SK-N-SH treated with all-trans-retinoic acid at 6 μM for 48 hours (cell line): ENCODE data around the gene FNDC3B.

Experiments
- ARNTL ChIP-seq: fragments of 450-650 bp; formaldehyde crosslinking; IDR thresholded peaks from 2 replicates; pipeline ENCODE4 v1.5.0; 2020; ENCODE audit warnings: low read depth, mild to moderate bottlenecking, moderate library complexity, borderline replicate concordance
- TF ChIP-seq, protein P1 (sequence below): fragments of 250-450 bp; sonication (Bioruptor Pico); IDR thresholded peaks from 2 replicates; pipeline ENCODE4 v1.5.1; 2020; ENCODE audit warnings: low read depth, mild to moderate bottlenecking, moderate library complexity

- no peak for TF ChIP-seq ARNTL (CRISPR knock-in tag)
- TF ChIP-seq, protein P1, sequence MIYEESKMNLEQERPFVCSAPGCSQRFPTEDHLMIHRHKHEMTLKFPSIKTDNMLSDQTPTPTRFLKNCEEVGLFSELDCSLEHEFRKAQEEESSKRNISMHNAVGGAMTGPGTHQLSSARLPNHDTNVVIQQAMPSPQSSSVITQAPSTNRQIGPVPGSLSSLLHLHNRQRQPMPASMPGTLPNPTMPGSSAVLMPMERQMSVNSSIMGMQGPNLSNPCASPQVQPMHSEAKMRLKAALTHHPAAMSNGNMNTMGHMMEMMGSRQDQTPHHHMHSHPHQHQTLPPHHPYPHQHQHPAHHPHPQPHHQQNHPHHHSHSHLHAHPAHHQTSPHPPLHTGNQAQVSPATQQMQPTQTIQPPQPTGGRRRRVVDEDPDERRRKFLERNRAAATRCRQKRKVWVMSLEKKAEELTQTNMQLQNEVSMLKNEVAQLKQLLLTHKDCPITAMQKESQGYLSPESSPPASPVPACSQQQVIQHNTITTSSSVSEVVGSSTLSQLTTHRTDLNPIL (CRISPR knock-in tag): no peak
These were observed 237.8 kb downstream of the FNDC3B start for GRCh38 chr3:172277151-172277652.
